Activated T-helper 2 cell treated with anti-CD3 and anti-CD28 coated beads, Interferon-gamma antibody, Interleukin-2, Interleukin-4, amounts not matched to agents 10 μg/mL and 5 μg/mL and 100 μg/mL, durations not matched to agents 14 hours and 24 hours and 36 hours (primary cell): Measurements from ENCODE around the gene MC1R. TPM values are rescaled to one million over a fixed set of nuclear protein-coding genes. Genes with fewer than 3 reads are reported as not detected.

ENCODE experiments used
- DNase-seq: peaks from one replicate; pipeline ENCODE4 v3.0.0; 2021; ENCODE audit warnings: low spot score
- H3K27ac Mint-ChIP-seq: one replicate; pipeline ENCODE4 v1.8.0; 2021; ENCODE audit warnings: mixed read lengths
- H3K27me3 Mint-ChIP-seq: one replicate; pipeline ENCODE4 v1.8.0; 2021; ENCODE audit warnings: low read depth, mixed read lengths
- H3K36me3 Mint-ChIP-seq: one replicate; pipeline ENCODE4 v1.8.0; 2021; ENCODE audit warnings: low read depth, mixed read lengths
- H3K4me1 Mint-ChIP-seq: one replicate; pipeline ENCODE4 v1.8.0; 2021; ENCODE audit warnings: low read depth, mixed read lengths
- H3K4me3 Mint-ChIP-seq: one replicate; pipeline ENCODE4 v1.8.0; 2021; ENCODE audit warnings: low read depth, mild to moderate bottlenecking, moderate library complexity, mixed read lengths
- H3K9me3 Mint-ChIP-seq: one replicate; pipeline ENCODE4 v1.8.0; 2021; ENCODE audit warnings: mixed read lengths
- intact Hi-C: fragments of 100-400 bp; cut with micrococcal nuclease; formaldehyde crosslinking; loops from one replicate; pipeline ENCODE4 v1.15.1; 2023
- total RNA-seq: library from RNA; stranded (reverse); gene quantifications from 2 replicates; pipeline ENCODE4 v1.2.3, GENCODE V29; 2022

The MC1R gene
- total RNA-seq, 1 donor from 2014 or later: 5.8 TPM

DNA sequence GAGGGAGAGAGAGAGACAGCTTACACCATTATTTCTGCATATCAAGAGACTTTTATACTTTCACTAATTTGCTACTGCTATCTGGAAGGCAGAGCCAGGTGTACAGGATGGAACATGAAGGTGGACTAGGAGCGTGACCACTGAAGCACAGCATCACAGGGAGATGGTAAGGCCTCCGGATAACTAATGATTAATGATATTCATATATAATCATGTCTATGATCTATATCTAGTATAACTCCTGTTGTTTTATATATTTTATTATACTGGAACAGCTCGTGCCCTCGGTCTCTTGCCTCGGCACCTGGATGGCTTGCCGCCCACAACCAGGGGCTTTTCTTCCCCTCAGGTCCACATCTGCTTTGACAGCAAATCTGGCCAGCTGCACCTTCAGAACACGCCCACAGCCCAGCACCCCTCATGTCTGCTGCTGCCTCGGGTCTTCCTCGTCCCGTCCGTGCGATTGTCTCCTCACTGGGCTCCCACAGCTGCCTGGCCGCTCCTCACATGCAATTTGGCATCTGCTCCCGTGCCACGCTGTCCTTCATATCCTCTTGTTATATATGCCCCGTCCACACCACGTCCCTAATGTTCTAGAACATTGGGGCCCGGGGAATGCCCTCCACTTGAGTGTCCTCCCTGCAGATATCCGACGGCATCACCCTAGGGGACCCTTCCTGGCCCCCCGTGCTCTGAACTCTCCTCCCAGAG lies 19.7 kb downstream of the MC1R start:
- DNase-seq: no peak
- Mint-ChIP-seq H3K27me3 (peaks cover 2% of the 10 kb centered on the region), H3K36me3 (no peaks in the 10 kb centered on the region), H3K9me3 (no peaks in the 10 kb centered on the region), H3K27ac (no peak overlapping the region), H3K4me3 (no peak overlapping the region), H3K4me1 (no peaks in the 10 kb centered on the region)
- intact Hi-C loops: no loop called here

GRCh38 chr16:89944773-89945172 lies 26.1 kb downstream of the MC1R start:
- Mint-ChIP-seq H3K4me3 (no peak overlapping the region), H3K36me3 (no peaks in the 10 kb centered on the region), H3K4me1 (peaks cover 1% of the 10 kb centered on the region), H3K27ac (no peak overlapping the region), H3K27me3 (peaks cover 29% of the 10 kb centered on the region), H3K9me3 (no peaks in the 10 kb centered on the region)
- intact Hi-C loops: no loop called here
- no peak for DNase-seq

GRCh38 chr16:89945654-89946053 lies 27.0 kb downstream of the MC1R start:
- Mint-ChIP-seq H3K27me3 (peaks cover 35% of the 10 kb centered on the region), H3K36me3 (no peaks in the 10 kb centered on the region), H3K27ac (no peak overlapping the region), H3K4me3 (no peak overlapping the region), H3K9me3 (no peaks in the 10 kb centered on the region), H3K4me1 (peaks cover 4% of the 10 kb centered on the region)
- intact Hi-C loops: no loop called here
- DNase-seq: no peak

- Mint-ChIP-seq H3K4me3 (peak overlapping the region; percentile 18), H3K27ac (no peak overlapping the region), H3K9me3 (no peaks in the 10 kb centered on the region), H3K27me3 (peaks cover 35% of the 10 kb centered on the region), H3K36me3 (no peaks in the 10 kb centered on the region), H3K4me1 (peaks cover 4% of the 10 kb centered on the region)
- no peak for DNase-seq
- intact Hi-C loops: no loop called here
Measured at GRCh38 chr16:89946515-89946914, 27.9 kb downstream of the MC1R start.

DNA sequence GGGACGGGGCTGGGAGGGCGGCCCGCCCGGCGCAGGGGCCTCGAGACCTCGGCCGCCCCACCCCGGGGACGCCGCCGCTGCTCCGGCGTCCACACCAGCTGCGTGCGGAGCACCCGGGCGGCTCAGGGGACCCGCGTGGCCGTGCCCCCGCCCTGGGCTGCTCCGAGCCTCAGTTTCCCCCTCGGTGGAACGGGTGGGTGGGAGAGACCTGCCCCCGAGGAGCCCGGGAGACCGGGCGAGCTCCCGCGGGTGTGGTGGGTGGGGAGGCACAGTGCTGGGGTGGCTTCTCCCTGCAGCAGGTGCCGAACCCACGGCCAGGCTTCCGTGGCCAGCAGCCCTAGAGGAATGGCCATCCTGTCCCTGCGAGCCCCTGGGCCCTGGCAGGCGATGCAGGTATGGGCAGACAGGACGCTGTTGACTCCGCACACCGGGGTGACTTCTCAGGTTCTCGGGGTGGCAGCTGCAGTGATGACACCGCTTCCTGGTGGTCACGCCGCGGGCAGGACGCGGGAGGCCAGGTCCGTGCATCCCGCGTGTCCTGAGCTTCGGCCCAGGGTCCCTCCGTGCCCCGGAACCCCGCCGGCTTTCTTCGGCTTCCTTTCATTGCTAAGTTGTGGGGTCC lies 30.6 kb downstream of the MC1R start:
- intact Hi-C loops: no loop called here
- no peaks in the 10 kb centered on the region for H3K36me3 Mint-ChIP-seq
- peaks cover 30% of the 10 kb centered on the region for H3K27me3 Mint-ChIP-seq
- H3K9me3 Mint-ChIP-seq: no peaks in the 10 kb centered on the region
- DNase-seq: no peak
- H3K27ac Mint-ChIP-seq: peak overlapping the region; percentile 49
- peak overlapping the region; percentile 83 for H3K4me3 Mint-ChIP-seq
- H3K4me1 Mint-ChIP-seq: peaks cover 4% of the 10 kb centered on the region

DNA sequence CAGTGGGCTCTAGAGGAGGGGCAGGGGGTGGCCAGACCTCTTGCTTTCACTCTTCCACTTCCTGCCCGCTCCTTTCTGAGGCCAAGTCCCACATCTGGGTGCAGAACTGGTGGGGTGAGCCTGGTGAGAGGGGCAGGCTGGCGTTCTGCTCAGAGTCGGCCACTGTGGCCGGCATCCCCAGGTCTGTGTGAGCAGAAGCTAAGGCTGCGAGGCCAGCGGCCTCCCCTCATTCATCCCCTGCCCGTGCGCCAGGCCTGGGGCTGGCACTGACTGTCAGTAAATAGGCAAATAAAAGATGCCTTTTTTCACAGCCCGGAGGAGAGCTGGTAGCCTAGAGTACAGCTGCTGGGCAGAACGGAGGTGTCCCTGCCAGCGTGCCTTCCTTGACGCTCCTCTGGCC lies 31.1 kb downstream of the MC1R start:
- Mint-ChIP-seq H3K36me3 (no peaks in the 10 kb centered on the region), H3K4me1 (peaks cover 4% of the 10 kb centered on the region), H3K27ac (peak overlapping the region; percentile 49), H3K4me3 (peak overlapping the region; percentile 83), H3K9me3 (no peaks in the 10 kb centered on the region), H3K27me3 (peaks cover 29% of the 10 kb centered on the region)
- DNase-seq: no peak
- intact Hi-C loops: no loop called here

DNA sequence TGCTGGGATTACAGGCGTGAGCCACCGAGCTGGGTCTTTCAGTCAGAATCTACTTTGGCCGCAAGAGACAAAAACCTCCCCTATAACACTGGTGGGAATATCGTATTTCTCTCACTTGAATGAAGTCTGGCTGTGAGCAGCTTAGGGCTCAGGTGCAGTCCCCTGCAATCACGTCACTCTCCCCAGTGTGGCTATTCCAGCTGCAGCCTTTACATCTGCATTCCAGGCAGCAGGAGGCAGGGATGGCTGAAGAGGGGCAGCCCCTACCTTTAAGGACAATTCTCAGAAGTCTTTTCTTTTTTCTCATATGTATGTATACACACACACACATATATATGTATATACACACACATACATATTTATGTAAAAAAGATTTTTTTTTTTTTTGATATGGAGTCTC lies 32.8 kb downstream of the MC1R start:
- Mint-ChIP-seq H3K36me3 (peaks cover 2% of the 10 kb centered on the region), H3K4me3 (no peak overlapping the region), H3K27me3 (peaks cover 19% of the 10 kb centered on the region), H3K27ac (no peak overlapping the region), H3K4me1 (peaks cover 4% of the 10 kb centered on the region), H3K9me3 (no peaks in the 10 kb centered on the region)
- DNase-seq: no peak
- intact Hi-C loops: no loop called here

DNA sequence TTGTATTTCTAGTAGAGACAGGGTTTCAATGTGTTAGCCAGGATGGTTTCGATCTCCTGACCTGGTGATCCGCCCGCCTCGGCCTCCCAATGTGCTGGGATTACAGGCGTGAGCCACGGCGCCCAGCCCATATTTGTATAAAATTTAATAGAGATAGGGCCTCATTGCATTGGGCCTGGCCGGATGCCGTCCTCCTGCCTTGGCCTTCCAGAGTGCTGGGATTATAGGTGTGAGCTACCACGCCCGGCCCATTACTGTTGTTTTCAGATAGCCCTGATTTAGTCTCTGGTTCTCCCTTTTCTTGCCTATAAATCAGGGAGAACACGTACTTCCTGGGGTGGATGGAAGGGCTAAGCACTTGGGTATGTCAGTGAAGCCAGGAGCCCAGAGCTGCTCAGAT lies 33.4 kb downstream of the MC1R start:
- Mint-ChIP-seq H3K4me1 (peaks cover 4% of the 10 kb centered on the region), H3K27ac (no peak overlapping the region), H3K4me3 (no peak overlapping the region), H3K36me3 (peaks cover 2% of the 10 kb centered on the region), H3K27me3 (peaks cover 17% of the 10 kb centered on the region), H3K9me3 (no peaks in the 10 kb centered on the region)
- no peak for DNase-seq
- intact Hi-C loops: no loop called here

- no peak for DNase-seq
- intact Hi-C loops: no loop called here
- Mint-ChIP-seq H3K27ac (no peak overlapping the region), H3K27me3 (peaks cover 12% of the 10 kb centered on the region), H3K4me1 (peaks cover 4% of the 10 kb centered on the region), H3K4me3 (no peak overlapping the region), H3K36me3 (peaks cover 2% of the 10 kb centered on the region), H3K9me3 (no peaks in the 10 kb centered on the region)
Measured at GRCh38 chr16:89952551-89952950, 33.9 kb downstream of the MC1R start.

GRCh38 chr16:89953671-89954406 lies 35.2 kb downstream of the MC1R start:
- Mint-ChIP-seq H3K4me1 (peaks cover 3% of the 10 kb centered on the region), H3K9me3 (no peaks in the 10 kb centered on the region), H3K4me3 (no peak overlapping the region), H3K27ac (no peak overlapping the region), H3K36me3 (peaks cover 11% of the 10 kb centered on the region), H3K27me3 (peaks cover 9% of the 10 kb centered on the region)
- intact Hi-C loops: no loop called here
- no peak for DNase-seq

DNA sequence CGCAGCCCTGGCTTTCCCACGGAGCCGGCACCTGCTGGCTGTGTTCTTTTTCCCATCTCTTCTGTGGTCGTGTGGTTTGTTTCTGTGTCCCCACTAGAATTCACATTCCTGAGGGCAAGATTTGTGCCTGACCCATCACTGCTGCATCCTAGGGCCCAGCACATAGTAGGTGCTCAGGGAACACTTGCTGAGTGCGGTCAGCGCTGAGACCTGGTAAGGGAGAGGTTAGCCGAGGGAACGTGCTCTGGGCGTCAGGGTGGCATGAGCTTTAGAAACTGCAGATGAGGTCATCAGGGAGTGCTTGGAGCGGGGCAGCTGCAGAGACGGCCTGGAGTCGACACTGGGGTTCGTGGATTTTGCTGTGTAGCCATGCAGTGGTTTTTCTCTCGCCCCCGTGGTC lies 35.8 kb downstream of the MC1R start:
- intact Hi-C loops: no loop called here
- Mint-ChIP-seq H3K9me3 (no peaks in the 10 kb centered on the region), H3K27ac (no peak overlapping the region), H3K36me3 (peaks cover 12% of the 10 kb centered on the region), H3K4me1 (peaks cover 3% of the 10 kb centered on the region), H3K27me3 (peaks cover 9% of the 10 kb centered on the region), H3K4me3 (no peak overlapping the region)
- no peak for DNase-seq

- Mint-ChIP-seq H3K9me3 (no peaks in the 10 kb centered on the region), H3K27me3 (peaks cover 3% of the 10 kb centered on the region), H3K4me1 (peaks cover under 1% of the 10 kb centered on the region), H3K4me3 (no peak overlapping the region), H3K36me3 (peaks cover 12% of the 10 kb centered on the region), H3K27ac (no peak overlapping the region)
- intact Hi-C loops: no loop called here
- DNase-seq: no peak
Measured at GRCh38 chr16:89955001-89955685, 36.5 kb downstream of the MC1R start.
